Kidney (tissue), 14 donors: Measurements from ENCODE around the gene DNAAF1. TPM values are rescaled to one million over a fixed set of nuclear protein-coding genes. Genes with fewer than 3 reads are reported as not detected.

Experiments
- DNase-seq, 5 donors: peaks; one replicate each; pipeline ENCODE4 v3.0.0-alpha.2; 2013 to 2020
- FAIRE-seq: peaks from 2 replicates; lab custom pipeline; 2012; peaks lifted over from hg19 to GRCh38; lab: Jason Lieb, UNC
- H3K27ac ChIP-seq, 2 donors: one replicate each; pipeline ENCODE4 v1.7.0; 2013; ENCODE audit warnings: low read depth in 2 of 2, low read length in 2 of 2, inconsistent platforms in 1 of 2
- H3K27me3 ChIP-seq: one replicate; pipeline ENCODE4 v1.7.1; 2013; ENCODE audit warnings: low read length, inconsistent platforms; ENCODE audit not compliant: control insufficient read depth, insufficient read depth
- H3K36me3 ChIP-seq, 3 donors: one replicate each; pipeline versions ENCODE4 v1.7.0 to v1.7.1; 2013; ENCODE audit warnings: low read length in 3 of 3, control low read depth in 1 of 3, inconsistent platforms in 1 of 3; ENCODE audit not compliant: insufficient read depth in 3 of 3, control insufficient read depth in 2 of 3
- H3K4me1 ChIP-seq, 3 donors: one replicate each; pipeline versions ENCODE4 v1.7.0 to v1.7.1; 2013; ENCODE audit warnings: low read length in 3 of 3, inconsistent platforms in 1 of 3, low read depth in 1 of 3; ENCODE audit not compliant: control insufficient read depth in 2 of 3, insufficient read depth in 2 of 3
- H3K4me3 ChIP-seq, 3 donors: one replicate each; pipeline versions ENCODE4 v1.7.0 to v1.8.1; 2013; ENCODE audit warnings: low read length in 3 of 3, control low read depth in 1 of 3, inconsistent platforms in 1 of 3
- H3K9ac ChIP-seq, 3 donors: one replicate each; pipeline versions ENCODE4 v1.7.0 to v1.7.1; 2013; ENCODE audit warnings: low read length in 3 of 3, control low read depth in 1 of 3, inconsistent platforms in 1 of 3
- H3K9me3 ChIP-seq, 3 donors: one replicate each; pipeline versions ENCODE4 v1.7.0 to v1.7.1; 2013; ENCODE audit warnings: low read length in 3 of 3, control low read depth in 1 of 3, inconsistent platforms in 1 of 3; ENCODE audit not compliant: control insufficient read depth in 2 of 3, insufficient read depth in 1 of 3
- CTCF ChIP-seq: IDR thresholded peaks from 3 replicates; pipeline ENCODE4 v1.5.1; 2012; ENCODE audit warnings: mild to moderate bottlenecking, moderate library complexity, borderline replicate concordance; ENCODE audit not compliant: insufficient read depth; ENCODE audit errors: extremely low read depth
- intact Hi-C: fragments of 100-400 bp; cut with DNase I; formaldehyde crosslinking; loops from one replicate; pipeline ENCODE4 v1.11.1; 2022
- polyA plus RNA-seq: library from polyadenylated mRNA; stranded (reverse); fragments of 350-450 nt; fragmentation: Illumina TruSeq; extraction: RNeasy Lipid Tissue Mini Kit (QIAGEN cat#74804); gene quantifications from one replicate; pipeline ENCODE4 v1.2.3, GENCODE V29; 2014; ENCODE audit warnings: low read depth, low replicate concordance; ENCODE audit not compliant: insufficient read depth
- total RNA-seq: library from RNA; stranded (reverse); fragmentation: NEBNext Ultra II Directional; extraction: Animal tissue kit (Norgen Biotek cat#: 25700); gene quantifications from one replicate; pipeline ENCODE4 v1.2.1, GENCODE V29; 2021
- donor health status: control.
- donor health status: control.
- donor health status: control.
- donor health status: control.
- donor health status: control.
- donor health status: DM: yes; HTN: yes; CAD: no.
- donor health status: Normal renal cell carcinoma (clear cell type).

Gene DNAAF1
- total and polyA plus RNA-seq, 2 donors from 2014 or later, result 2.4 to 4.8 TPM

GRCh38 chr16:84184775-84185174 lies 39.7 kb downstream of the DNAAF1 start:
- Histone ChIP-seq H3K27me3 (no peaks in the 10 kb centered on the region), H3K36me3 (peaks cover 0 to 20% (median 3%) of the 10 kb centered on the region in 3 donors), H3K4me3 (no peak overlapping the region), H3K27ac (no peak overlapping the region), H3K9me3 (no peaks in the 10 kb centered on the region), H3K9ac (peak overlapping the region in 1 of 3 donors; percentile 1), H3K4me1 (peaks cover 0 to 8% (median 4%) of the 10 kb centered on the region in 3 donors)
- DNase-seq (no peak), FAIRE-seq (no peak)
- intact Hi-C loops, result no loop called here
- no peak for TF ChIP-seq CTCF

- peak within 1 kb of the TSS; percentile 37 to 97 (median 88) for H3K9ac ChIP-seq
- FAIRE-seq (no peak), DNase-seq (peak; percentile 91 to 98 (median 96))
- H3K27me3 ChIP-seq, result no peaks in the 10 kb centered on the region
- peaks cover 0 to 12% (median 3%) of the 10 kb centered on the region in 3 donors for H3K36me3 ChIP-seq
- H3K27ac ChIP-seq, result peak within 1 kb of the TSS; percentile 1 to 47
- H3K4me1 ChIP-seq, result peaks cover 0 to 8% (median 4%) of the 10 kb centered on the region in 3 donors
- TF ChIP-seq CTCF, result peak; percentile 93
- H3K4me3 ChIP-seq, result peak within 1 kb of the TSS; percentile 73 to 97 (median 89)
- intact Hi-C loops, result no loop called here
- H3K9me3 ChIP-seq, result no peaks in the 10 kb centered on the region
Observed at GRCh38 chr16:84186685-84187437, 41.8 kb downstream of the DNAAF1 start, which contains the start of gene TAF1C. Gene TAF1C (minus strand): TSS chr16:84187057. CDS start chr16:84184988, 2,069 bp downstream.

GRCh38 chr16:84190731-84191388 lies 45.8 kb downstream of the DNAAF1 start, which contains the start of gene ADAD2:
Gene ADAD2 (plus strand): TSS chr16:84191157. CDS start chr16:84191231, 74 bp downstream.
- intact Hi-C loops, result no loop called here
- H3K27ac ChIP-seq, result no peak within 1 kb of the TSS
- no peak within 1 kb of the TSS for H3K4me3 ChIP-seq
- H3K9me3 ChIP-seq, result no peaks in the 10 kb centered on the region
- H3K4me1 ChIP-seq, result peaks cover 0 to 4% (median 2%) of the 10 kb centered on the region in 3 donors
- no peaks in the 10 kb centered on the region for H3K36me3 ChIP-seq
- no peak within 1 kb of the TSS for H3K9ac ChIP-seq
- DNase-seq (no peak), FAIRE-seq (no peak)
- H3K27me3 ChIP-seq, result no peaks in the 10 kb centered on the region
- no peak for TF ChIP-seq CTCF
